Mammary epithelial cell (primary cell): Measurements from ENCODE around the gene MSH3.

Source experiments
- EZH2 ChIP-seq: IDR thresholded peaks from 2 replicates; pipeline ENCODE4 v1.6.1; 2012; ENCODE audit warnings: low read length, inconsistent platforms, borderline replicate concordance
- TF ChIP-seq, protein P1 (sequence below), 2 donors: IDR thresholded peaks in 1 of 2; conservative IDR thresholded peaks in 1 of 2; 2 replicates each; pipeline ENCODE4 v1.5.1; 2011 to 2012; ENCODE audit warnings: inconsistent platforms in 2 of 2, low read length in 2 of 2, mild to moderate bottlenecking in 2 of 2, control low read depth in 1 of 2, low read depth in 1 of 2; ENCODE audit not compliant: insufficient read depth in 1 of 2; ENCODE audit errors: extremely low read depth in 1 of 2

DNA sequence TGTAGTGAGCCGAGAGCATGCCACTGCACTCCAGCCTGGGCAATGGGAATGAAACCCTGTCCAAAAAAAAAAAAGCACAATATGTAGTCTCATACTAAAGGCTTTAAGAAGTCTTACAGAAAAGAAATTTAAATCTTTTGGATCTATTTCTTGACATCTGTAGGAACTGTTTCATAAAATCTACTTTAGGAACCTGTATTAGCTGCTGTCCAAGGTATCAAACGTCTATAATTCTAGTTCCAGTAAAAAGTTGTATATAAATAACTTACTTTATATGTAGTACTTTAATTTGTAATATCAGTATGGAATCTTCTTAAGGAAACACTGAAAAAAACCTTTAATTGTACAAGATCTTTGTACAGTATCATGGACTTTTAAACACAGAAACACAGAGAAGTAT lies 199.0 kb downstream of the MSH3 start:
- TF ChIP-seq, protein P1, sequence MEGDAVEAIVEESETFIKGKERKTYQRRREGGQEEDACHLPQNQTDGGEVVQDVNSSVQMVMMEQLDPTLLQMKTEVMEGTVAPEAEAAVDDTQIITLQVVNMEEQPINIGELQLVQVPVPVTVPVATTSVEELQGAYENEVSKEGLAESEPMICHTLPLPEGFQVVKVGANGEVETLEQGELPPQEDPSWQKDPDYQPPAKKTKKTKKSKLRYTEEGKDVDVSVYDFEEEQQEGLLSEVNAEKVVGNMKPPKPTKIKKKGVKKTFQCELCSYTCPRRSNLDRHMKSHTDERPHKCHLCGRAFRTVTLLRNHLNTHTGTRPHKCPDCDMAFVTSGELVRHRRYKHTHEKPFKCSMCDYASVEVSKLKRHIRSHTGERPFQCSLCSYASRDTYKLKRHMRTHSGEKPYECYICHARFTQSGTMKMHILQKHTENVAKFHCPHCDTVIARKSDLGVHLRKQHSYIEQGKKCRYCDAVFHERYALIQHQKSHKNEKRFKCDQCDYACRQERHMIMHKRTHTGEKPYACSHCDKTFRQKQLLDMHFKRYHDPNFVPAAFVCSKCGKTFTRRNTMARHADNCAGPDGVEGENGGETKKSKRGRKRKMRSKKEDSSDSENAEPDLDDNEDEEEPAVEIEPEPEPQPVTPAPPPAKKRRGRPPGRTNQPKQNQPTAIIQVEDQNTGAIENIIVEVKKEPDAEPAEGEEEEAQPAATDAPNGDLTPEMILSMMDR (conservative IDR thresholded peaks at IDR 0.05 in 1 of 2, IDR thresholded peaks at IDR 0.05 in 1 of 2; ENCODE audit: extremely low read depth in 1 of 2, insufficient read depth in 1 of 2, low read depth in 1 of 2, low read length in 2 of 2) = no peak
- TF ChIP-seq EZH2 = no peak
